MCF 10A (cell line): Measurements from ENCODE around the gene ZNF610. TPM values are rescaled to one million over a fixed set of nuclear protein-coding genes. Genes with fewer than 3 reads are reported as not detected.

Experiments
- BruUV-seq: library from RNA; stranded (reverse); fragments of 400-500 nt; replicated peaks from 2 replicates; lab custom pipeline; 2021; lab: Mats Ljungman, UMichigan
- CTCF ChIA-PET: fragments of 300-600 bp; sonication (Branson Sonifier 250); formaldehyde crosslinking; extraction: SDS; loops from one replicate; lab custom pipeline; 2021; ENCODE audit warnings: antibody characterized with exemption, inconsistent platforms; lab: Yijun Ruan, JAX
- POLR2A ChIA-PET: fragments of 300-600, 350-650 bp; sonication (Branson Sonifier 250); formaldehyde crosslinking; extraction: SDS; loops from one replicate; lab custom pipeline; 2020; ENCODE audit warnings: antibody characterized with exemption, inconsistent platforms; lab: Yijun Ruan, JAX
- DNase-seq: peaks from one replicate; pipeline ENCODE4 v3.0.0-alpha.2; 2018; ENCODE audit not compliant: unreplicated experiment
- H3K27ac Mint-ChIP-seq: one replicate; pipeline ENCODE4 v1.8.0; 2022; ENCODE audit warnings: mild to moderate bottlenecking, low read depth, mixed read lengths; ENCODE audit not compliant: unreplicated experiment
- H3K27me3 Mint-ChIP-seq: one replicate; pipeline ENCODE4 v1.8.0; 2022; ENCODE audit warnings: mixed read lengths; ENCODE audit not compliant: insufficient read depth, unreplicated experiment
- H3K36me3 Mint-ChIP-seq: one replicate; pipeline ENCODE4 v1.8.0; 2022; ENCODE audit warnings: mild to moderate bottlenecking, moderate library complexity, mixed read lengths; ENCODE audit not compliant: insufficient read depth, unreplicated experiment
- H3K4me1 Mint-ChIP-seq: one replicate; pipeline ENCODE4 v1.8.0; 2022; ENCODE audit warnings: mixed read lengths; ENCODE audit not compliant: insufficient read depth, unreplicated experiment
- H3K4me3 Mint-ChIP-seq: one replicate; pipeline ENCODE4 v1.8.0; 2022; ENCODE audit warnings: mild to moderate bottlenecking, moderate library complexity, mixed read lengths; ENCODE audit not compliant: unreplicated experiment
- H3K9me3 Mint-ChIP-seq: one replicate; pipeline ENCODE4 v1.8.0; 2022; ENCODE audit warnings: mixed read lengths; ENCODE audit not compliant: unreplicated experiment
- intact Hi-C: fragments of 100-400 bp; cut with micrococcal nuclease; formaldehyde crosslinking; loops from 2 replicates; pipeline ENCODE4 v1.14.1; 2022
- total RNA-seq: library from RNA; stranded (reverse); gene quantifications from 2 replicates; pipeline ENCODE4 v1.2.3, GENCODE V29; 2022
- TF ChIP-seq, protein P1 (sequence below): fragments of 200-600 bp; IDR thresholded peaks from one replicate; pipeline ENCODE4 v1.8.0; 2022; ENCODE audit warnings: antibody characterized with exemption, mild to moderate bottlenecking; ENCODE audit not compliant: unreplicated experiment

Gene ZNF610
- total RNA-seq, 1 experiment from 2014 or later = not detected

DNA sequence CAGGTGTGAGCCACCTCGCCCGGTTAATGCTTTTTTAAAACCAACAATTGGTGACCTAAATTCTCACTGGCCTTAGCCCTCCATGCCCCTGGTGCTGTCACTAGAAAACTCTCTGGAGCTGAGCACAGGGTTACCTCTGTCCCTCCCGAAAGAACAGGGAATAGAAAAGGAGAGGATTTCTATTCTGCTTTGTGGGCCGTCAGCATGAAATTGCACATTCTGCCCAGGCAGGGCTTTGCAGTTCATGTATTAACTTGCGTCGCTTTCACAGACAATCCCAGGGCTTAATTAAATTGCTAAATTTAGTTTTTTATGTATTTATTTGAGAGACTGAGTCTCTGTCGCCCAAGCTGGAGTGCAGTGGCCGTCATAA is 39.7 kb upstream of the ZNF610 start:
- POLR2A ChIA-PET = interaction anchor here (0.5 to 0.6 kb wide), 3 partner anchors 9 to 185 kb away, joined by 3 read pairs; partner anchors contain the start of gene PPP2R1A
- intact Hi-C loops = no loop called here
- no peaks in the 10 kb centered on the region for H3K27me3 Mint-ChIP-seq
- TF ChIP-seq, protein P1, sequence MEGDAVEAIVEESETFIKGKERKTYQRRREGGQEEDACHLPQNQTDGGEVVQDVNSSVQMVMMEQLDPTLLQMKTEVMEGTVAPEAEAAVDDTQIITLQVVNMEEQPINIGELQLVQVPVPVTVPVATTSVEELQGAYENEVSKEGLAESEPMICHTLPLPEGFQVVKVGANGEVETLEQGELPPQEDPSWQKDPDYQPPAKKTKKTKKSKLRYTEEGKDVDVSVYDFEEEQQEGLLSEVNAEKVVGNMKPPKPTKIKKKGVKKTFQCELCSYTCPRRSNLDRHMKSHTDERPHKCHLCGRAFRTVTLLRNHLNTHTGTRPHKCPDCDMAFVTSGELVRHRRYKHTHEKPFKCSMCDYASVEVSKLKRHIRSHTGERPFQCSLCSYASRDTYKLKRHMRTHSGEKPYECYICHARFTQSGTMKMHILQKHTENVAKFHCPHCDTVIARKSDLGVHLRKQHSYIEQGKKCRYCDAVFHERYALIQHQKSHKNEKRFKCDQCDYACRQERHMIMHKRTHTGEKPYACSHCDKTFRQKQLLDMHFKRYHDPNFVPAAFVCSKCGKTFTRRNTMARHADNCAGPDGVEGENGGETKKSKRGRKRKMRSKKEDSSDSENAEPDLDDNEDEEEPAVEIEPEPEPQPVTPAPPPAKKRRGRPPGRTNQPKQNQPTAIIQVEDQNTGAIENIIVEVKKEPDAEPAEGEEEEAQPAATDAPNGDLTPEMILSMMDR = no peak
- no peak for DNase-seq
- H3K27ac Mint-ChIP-seq = peak overlapping the region; percentile 85
- CTCF ChIA-PET = interaction anchor here (0.6 kb wide), 1 partner anchor 503 kb away, joined by 3 read pairs; no protein-coding TSS in a partner anchor
- peaks cover 34% of the 10 kb centered on the region for H3K9me3 Mint-ChIP-seq
- peaks cover 54% of the 10 kb centered on the region for H3K36me3 Mint-ChIP-seq
- no TSS peak for BruUV-seq
- H3K4me1 Mint-ChIP-seq = peaks cover 13% of the 10 kb centered on the region
- H3K4me3 Mint-ChIP-seq = peak overlapping the region; percentile 90

DNA sequence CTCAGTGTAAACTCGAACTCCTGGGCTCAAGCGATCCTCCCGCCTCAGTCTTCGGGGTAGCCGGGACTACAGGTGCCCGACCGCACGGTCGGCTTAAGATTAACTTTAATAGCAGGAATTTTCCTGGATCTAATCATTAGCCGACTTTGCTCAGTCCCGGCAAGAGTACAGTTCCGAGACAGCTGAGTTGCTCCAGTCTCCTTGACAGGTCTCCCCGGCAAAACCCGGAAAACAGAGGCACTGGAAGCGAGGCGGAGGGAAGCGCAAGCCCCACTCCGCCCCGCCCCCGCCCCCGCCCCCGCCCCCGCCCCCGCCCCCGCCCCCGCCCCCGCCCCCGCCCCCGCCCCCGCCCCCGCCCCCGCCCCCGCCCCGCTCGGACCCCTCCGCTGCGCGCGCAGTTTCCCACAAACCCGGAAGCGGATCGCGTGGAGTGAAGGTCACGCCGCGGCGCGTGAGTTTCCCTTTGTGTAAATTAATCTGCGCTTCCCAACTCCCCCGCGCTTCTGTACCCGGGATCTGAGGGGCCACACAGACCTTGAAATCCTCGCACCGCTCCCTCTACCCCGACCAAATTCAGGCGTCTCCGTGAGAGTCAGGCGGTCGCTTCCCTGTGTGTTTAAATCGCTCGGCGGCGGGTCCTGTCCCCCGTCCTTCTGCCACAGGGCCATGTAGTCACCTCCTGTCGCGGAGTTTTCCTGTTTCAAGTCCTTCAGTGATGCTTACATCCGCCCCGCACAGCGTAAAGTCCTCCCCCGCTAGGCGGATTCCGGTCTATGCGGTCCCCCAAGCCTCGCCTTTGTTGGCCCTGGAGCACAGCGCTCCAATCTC is 39.1 kb upstream of the ZNF610 start, which contains the start of gene ZNF480:
Gene ZNF480, plus strand, starts transcription at position 397 of the 828 bp plus-strand sequence. CDS start 3,244 bp downstream, outside the sequence.
- POLR2A ChIA-PET = interaction anchor here (0.5 to 0.6 kb wide), 2 partner anchors 9 to 107 kb away, joined by 3 read pairs; partner anchors contain the start of gene PPP2R1A
- Mint-ChIP-seq H3K9me3 (peaks cover 35% of the 10 kb centered on the region), H3K27me3 (no peaks in the 10 kb centered on the region), H3K27ac (peak within 1 kb of the TSS; percentile 85), H3K36me3 (peaks cover 54% of the 10 kb centered on the region), H3K4me3 (peak within 1 kb of the TSS; percentile 90), H3K4me1 (peaks cover 13% of the 10 kb centered on the region)
- intact Hi-C loops = no loop called here
- TF ChIP-seq, protein P1 = no peak
- TSS peak; percentile 78 for BruUV-seq
- DNase-seq = peak; percentile 69
- CTCF ChIA-PET = no interaction called here

DNA sequence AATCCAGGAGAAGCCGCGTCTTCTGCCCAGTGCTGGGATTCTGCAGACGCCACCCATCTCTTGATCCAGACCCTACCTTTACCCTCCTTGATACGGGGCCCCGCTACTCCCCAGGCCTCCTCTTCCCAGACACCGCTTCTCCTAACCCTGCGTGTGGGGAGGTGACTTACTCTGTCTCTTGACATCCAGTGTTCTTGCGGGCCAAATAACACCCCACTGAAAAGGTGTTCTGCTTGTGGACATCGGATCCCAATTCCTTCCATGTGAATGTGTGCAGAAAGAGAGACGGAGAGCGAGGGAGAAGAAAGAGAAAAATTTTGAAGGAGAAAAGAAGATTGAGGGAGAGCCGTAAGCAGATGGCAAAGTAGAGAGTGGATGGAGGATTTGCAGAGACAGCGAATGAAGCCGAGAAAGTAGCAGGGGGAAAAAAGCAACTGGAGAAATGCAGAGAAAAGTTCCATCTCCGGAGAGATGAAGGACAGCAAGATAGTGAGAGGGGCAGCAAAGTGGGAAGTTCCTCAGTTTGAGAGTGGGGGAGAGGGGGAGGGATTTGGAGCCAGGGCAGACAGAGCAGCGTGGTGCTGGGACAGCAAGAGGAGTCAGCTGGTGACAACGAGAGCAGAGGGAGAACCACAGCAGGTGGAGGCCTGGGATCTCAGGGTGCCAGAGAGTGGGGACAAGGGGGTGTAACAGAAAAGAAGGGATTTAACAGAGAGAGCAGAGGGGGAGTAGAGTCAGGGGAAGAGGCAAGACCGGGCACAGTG is 38.3 kb upstream of the ZNF610 start:
- BruUV-seq = no TSS peak
- Mint-ChIP-seq H3K36me3 (peaks cover 54% of the 10 kb centered on the region), H3K27me3 (no peaks in the 10 kb centered on the region), H3K27ac (peak overlapping the region; percentile 85), H3K9me3 (peaks cover 29% of the 10 kb centered on the region), H3K4me1 (peaks cover 13% of the 10 kb centered on the region), H3K4me3 (peak overlapping the region; percentile 90)
- intact Hi-C loops = no loop called here
- POLR2A ChIA-PET = no interaction called here
- CTCF ChIA-PET = no interaction called here
- DNase-seq = no peak
- TF ChIP-seq, protein P1 = no peak
